HT1080 (cell line): ENCODE measurements around the gene DAP. TPM values are rescaled to one million over a fixed set of nuclear protein-coding genes. Genes with fewer than 3 reads are reported as not detected.
"Not testable (repeated sequence)": the region's sequence is repeated elsewhere in the genome, so short reads cannot be mapped to it uniquely, and the experiment has no call there.

Experiments used
- DNase-seq: peaks from one replicate; pipeline ENCODE4 v3.0.0-alpha.2; 2015; ENCODE audit warnings: low read depth
- small RNA-seq: library from RNA; depleted of rRNA; stranded (forward); fragments of <200 nt; gene quantifications from one replicate; pipeline ENCODE3, GENCODE V24; 2014
- total RNA-seq: library from RNA; depleted of rRNA; stranded (reverse); fragments of >200 nt; shearing (Covaris generic); gene quantifications from 2 replicates; pipeline ENCODE4 v1.2.3, GENCODE V29; 2014; rRNA removed

The DAP gene
- total RNA-seq, 1 experiment from 2014 or later = 68.4 TPM

GRCh38 chr5:10635257-10635866 is 125.7 kb downstream of the DAP start:
- peak; percentile 96 for DNase-seq

GRCh38 chr5:10634562-10634961 is 126.5 kb downstream of the DAP start:
- no peak for DNase-seq

- DNase-seq = no peak
These were observed 127.0 kb downstream of the DAP start for GRCh38 chr5:10634050-10634449.

DNA sequence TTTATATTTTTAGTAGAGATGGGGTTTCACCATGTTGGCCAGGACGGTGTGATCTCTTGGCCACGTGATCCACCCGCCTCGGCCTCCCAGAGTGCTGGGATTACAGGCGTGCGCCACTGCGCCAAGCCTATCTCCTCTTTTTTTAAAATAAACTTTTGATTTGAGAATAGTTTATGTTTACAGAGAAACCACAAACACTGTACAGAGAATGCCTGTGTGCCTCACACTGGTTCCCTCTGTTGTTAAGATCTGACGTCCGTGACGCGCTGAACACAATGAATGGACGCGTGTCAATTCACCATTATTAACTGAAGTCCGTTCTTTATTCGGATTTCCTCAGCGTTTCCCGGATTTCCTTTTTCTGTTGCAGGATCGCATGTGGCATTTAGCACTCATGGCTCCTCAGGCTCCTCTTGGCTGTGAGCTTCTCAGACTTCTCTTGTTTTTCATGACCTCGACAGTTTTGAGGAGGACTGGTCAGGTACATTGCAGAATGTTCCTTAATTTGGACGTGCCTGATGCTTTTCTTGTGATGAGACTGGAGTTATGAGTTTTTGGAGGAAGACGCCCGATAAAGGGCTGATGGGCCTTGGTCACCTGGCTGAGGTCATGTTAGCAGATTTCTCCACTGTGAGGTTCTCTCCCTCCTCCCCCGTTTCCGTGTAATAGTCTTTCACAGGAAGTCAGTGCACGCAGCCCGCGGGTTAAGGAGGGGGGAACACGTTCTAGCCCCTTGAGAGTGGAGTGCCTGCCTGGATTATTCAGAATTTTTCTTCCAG is 127.6 kb downstream of the DAP start:
- no peak for DNase-seq

- DNase-seq = peak; percentile 90
These were observed 128.8 kb downstream of the DAP start for GRCh38 chr5:10632110-10632761.

DNA sequence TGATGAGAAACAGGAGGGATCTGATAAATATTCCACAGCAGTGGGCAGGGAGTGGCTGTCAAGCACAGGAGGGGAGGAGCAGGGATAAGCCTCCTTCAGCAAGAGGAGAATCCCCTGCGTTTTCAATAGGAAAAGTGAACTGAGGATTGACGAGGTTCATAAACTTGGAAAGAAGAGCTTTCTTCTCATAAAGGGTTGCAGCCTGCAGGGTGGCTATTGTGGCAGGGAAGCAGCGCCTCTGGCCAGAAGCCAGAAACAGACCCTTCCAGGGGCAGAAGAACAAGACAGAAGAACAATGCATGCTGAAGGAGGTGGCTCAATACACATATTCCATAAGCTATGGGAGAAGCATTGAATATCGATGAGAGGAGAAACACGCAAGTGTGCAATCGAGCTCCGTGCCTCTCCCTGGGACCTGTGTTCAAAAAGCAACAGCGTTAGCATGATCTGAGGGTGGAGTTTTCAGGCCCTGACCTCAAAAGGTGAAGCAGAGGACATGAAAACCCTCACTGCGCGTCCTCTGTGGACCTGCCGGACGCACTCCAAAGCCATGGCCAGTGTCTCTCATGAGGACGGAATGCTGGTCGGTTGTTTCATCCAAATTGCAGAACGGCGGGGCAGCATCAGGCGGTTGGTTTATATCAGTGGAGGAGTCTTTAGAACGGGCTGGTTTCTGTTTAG is 129.6 kb downstream of the DAP start:
- DNase-seq = no peak

GRCh38 chr5:10630744-10631143 is 130.3 kb downstream of the DAP start:
- DNase-seq = not testable (repeated sequence)

GRCh38 chr5:10630126-10630525 is 130.9 kb downstream of the DAP start:
- no peak for DNase-seq

DNA sequence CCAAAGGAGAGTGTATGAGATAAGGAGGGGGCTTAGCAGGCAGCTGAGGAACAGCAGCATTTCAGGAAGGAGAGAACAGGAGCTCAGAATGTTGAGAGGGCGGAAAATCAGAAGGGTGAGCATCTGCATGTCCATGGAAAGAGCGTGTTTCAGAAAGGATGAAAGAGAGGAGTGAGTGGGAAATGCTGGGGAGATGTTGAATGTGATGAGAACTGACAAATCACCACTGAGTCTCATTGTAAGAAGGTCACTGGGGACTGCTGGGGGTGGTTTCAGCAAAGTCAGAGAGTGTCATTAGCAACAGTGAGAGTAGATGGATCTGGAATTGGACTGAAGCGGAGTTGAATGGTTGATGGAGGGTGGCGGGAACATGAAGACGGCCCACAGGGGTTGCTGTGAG is 131.4 kb downstream of the DAP start:
- DNase-seq = no peak

Small RNA genes lying within 50 kb of the gene (small RNA-seq; reads per million reads assigned to genes)
- not detected for gene AC012629.4

Other genes with a start within 250 kb of the DAP start
- 4.9 and 5.2 TPM in 2 replicates for gene ANKRD33B, start 197.2 kb downstream of the DAP start, total RNA-seq